Measurements from ENCODE around the gene PIK3CG.
"Not testable (repeated sequence)": the region's sequence is repeated elsewhere in the genome, so short reads cannot be mapped to it uniquely, and the experiment has no call there.

PIK3CG gene

DNA sequence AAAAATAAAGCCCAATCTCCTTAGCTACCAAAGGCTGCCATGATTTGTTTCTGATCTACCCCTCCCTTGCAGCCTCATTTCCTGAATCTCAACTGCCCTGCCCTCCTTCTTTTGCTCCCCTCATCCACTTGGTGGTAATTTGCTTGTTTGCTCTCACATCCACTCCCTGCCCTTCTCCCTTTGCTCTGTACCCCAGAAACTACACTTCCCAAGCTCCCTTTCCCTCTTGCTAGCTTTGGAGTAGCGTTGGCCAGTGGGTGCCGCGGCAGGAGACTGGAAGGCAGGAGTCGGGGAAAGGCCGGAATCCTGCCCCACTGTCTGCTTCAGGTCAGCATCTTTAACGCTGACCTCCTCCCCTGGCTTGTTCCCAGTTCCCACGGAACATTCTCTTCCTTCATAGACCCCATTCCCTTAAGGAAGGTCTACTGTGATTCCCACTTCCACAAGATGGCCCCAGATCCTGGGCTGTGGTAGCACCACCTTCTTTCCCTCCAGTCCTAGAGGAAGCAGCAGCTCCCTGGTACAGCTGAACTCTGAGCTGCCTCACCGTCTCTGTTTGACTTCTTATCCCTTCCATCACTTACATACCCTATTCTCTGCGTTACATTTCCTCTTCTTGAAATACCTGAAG is 79.1 kb downstream of the PIK3CG start:
- no peak for DNase-seq

- peak; percentile 36 to 65 for DNase-seq
Observed at GRCh38 chr7:106947244-106947728, 82.2 kb downstream of the PIK3CG start.

GRCh38 chr7:106952001-106952657 is 87.0 kb downstream of the PIK3CG start:
- DNase-seq: no peak

GRCh38 chr7:106952658-106953231 is 87.7 kb downstream of the PIK3CG start:
- DNase-seq: no peak

- DNase-seq: no peak
Observed at GRCh38 chr7:106954840-106955239, 89.8 kb downstream of the PIK3CG start.

- not testable (repeated sequence) for DNase-seq
Observed at GRCh38 chr7:106955857-106956256, 90.8 kb downstream of the PIK3CG start.
